Esophagus squamous epithelium (tissue), 4 donors: ENCODE measurements around the gene DHRS13.

Experiments
- POLR2A ChIP-seq, 4 donors: fragments of 450-650 bp; IDR thresholded peaks; one replicate each; pipeline ENCODE4 v1.6.1; 2017; ENCODE audit warnings: antibody characterized with exemption in 4 of 4, mild to moderate bottlenecking in 4 of 4, moderate library complexity in 3 of 4
- TF ChIP-seq, protein P1 (sequence below), 6 experiments: fragments of 450-650 bp in 4 of 6; fragments of 200-600 bp in 2 of 6; sonication (generic) in 2 of 6; IDR thresholded peaks; one replicate each; pipeline ENCODE4 v1.5.1; 2016 to 2019; ENCODE audit warnings: antibody characterized with exemption in 6 of 6, mild to moderate bottlenecking in 4 of 6, moderate library complexity in 4 of 6

DNA sequence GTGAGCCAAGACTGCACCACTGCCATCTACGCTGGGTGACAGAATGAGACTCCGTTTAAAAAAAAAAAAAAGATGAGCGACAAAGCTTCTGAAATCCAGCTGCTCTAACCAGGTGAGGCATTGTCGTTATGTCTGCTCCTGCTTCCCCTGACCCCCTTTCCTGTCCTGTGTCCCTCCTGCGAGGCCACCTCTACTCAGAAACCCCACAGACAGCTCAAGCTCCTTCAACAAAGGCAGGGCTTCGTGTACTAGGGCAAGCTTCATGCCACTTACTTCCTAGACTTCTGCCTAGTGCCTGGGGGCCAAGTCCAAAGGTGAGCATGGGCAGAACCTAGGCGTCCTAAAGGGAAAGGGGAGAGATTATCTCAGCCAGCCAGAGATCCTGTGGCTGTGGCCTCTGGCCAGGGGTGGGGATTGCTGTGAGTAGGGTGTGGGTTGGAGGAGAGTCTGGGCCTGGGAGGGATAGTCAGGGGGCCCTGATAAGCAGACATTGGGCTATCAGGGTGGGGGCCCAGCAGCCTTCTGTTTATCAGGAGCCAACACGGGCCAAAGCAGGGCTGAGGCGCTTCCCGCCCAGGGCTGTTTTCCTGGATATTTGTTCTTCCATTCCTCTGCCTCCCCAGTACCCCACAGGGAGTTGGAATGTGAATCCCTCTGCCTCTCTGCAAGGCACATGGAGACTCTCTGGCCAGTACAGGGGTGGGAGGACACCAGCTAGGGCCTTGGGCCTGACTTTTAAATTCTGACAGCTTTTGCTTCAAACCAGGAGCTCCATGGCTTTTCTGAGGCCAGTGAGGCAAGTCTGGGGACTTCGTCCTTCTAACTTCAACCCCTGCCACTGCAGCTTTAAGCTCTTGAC lies 37.7 kb downstream of the DHRS13 start:
- TF ChIP-seq, protein P1, sequence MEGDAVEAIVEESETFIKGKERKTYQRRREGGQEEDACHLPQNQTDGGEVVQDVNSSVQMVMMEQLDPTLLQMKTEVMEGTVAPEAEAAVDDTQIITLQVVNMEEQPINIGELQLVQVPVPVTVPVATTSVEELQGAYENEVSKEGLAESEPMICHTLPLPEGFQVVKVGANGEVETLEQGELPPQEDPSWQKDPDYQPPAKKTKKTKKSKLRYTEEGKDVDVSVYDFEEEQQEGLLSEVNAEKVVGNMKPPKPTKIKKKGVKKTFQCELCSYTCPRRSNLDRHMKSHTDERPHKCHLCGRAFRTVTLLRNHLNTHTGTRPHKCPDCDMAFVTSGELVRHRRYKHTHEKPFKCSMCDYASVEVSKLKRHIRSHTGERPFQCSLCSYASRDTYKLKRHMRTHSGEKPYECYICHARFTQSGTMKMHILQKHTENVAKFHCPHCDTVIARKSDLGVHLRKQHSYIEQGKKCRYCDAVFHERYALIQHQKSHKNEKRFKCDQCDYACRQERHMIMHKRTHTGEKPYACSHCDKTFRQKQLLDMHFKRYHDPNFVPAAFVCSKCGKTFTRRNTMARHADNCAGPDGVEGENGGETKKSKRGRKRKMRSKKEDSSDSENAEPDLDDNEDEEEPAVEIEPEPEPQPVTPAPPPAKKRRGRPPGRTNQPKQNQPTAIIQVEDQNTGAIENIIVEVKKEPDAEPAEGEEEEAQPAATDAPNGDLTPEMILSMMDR (IDR thresholded peaks at IDR 0.05): no peak
- no peak for TF ChIP-seq POLR2A (IDR thresholded peaks at IDR 0.05)
